ENCODE measurements around the gene SANBR. TPM values are rescaled to one million over a fixed set of nuclear protein-coding genes. Genes with fewer than 3 reads are reported as not detected.

The SANBR gene
- total and polyA plus RNA-seq, 2 donors (not counting 3 experiments of a cell fraction or from before 2014, with no cell fraction given), result 5.7 to 22.9 TPM

GRCh38 chr2:61045226-61045625 is 20.4 kb upstream of the SANBR start:
- intact Hi-C loops (cut with micrococcal nuclease), result no loop called here
- Histone ChIP-seq H2AFZ (ENCODE audit: low read depth, low read length) (no peak overlapping the region), H3K4me3 (replicated peaks in 1 of 3; ENCODE audit: insufficient read depth in 1 of 3, low read depth in 1 of 3, low read length in 3 of 3) (no peak overlapping the region), H3K27ac (ENCODE audit: insufficient read depth, low read depth, low read length) (no peak overlapping the region), H3K36me3 (ENCODE audit: control insufficient read depth in 2 of 2, extremely low read depth in 1 of 2, insufficient read depth in 2 of 2, low read length in 2 of 2) (peaks cover 0 to 3% of the 10 kb centered on the region in 2 experiments), H3K9ac (replicated peaks; ENCODE audit: extremely low read depth, insufficient read depth, low read length) (no peak overlapping the region), H3K79me2 (ENCODE audit: control insufficient read depth, insufficient read depth, low read length) (peaks cover 2% of the 10 kb centered on the region), H3K4me2 (ENCODE audit: insufficient read depth, low read length) (no peak overlapping the region), H3K9me1 (replicated peaks; ENCODE audit: control insufficient read depth, extremely low read depth, insufficient read depth, low read length) (no peaks in the 10 kb centered on the region), H4K20me1 (replicated peaks; ENCODE audit: control insufficient read depth, extremely low read depth, insufficient read depth, low read length) (no peaks in the 10 kb centered on the region), H3K9me3 (replicated peaks; ENCODE audit: control insufficient read depth, insufficient read depth, low read length) (no peaks in the 10 kb centered on the region), H3K27me3 (ENCODE audit: control insufficient read depth in 2 of 2, insufficient read depth in 2 of 2, low read length in 2 of 2) (no peaks in the 10 kb centered on the region), H3K4me1 (ENCODE audit: control insufficient read depth, extremely low read depth, insufficient read depth, low read length) (no peaks in the 10 kb centered on the region)
- BruUV-seq (replicated peaks), result no TSS peak
- ChIA-PET POLR2A (no interaction called here), CTCF (no interaction called here)
- DNase-seq (ENCODE audit: low read depth, low spot score) (no peak), FAIRE-seq (no peak)
- dilution Hi-C loops (cut with MboI; ENCODE audit: extremely low pct_ligation_motif_present, low sequenced_read_pairs), result no loop called here
- TF ChIP-seq FOS (IDR thresholded peaks at IDR 0.05; ENCODE audit: borderline replicate concordance, insufficient read depth, low read length) (no peak), JUN (IDR thresholded peaks at IDR 0.05; ENCODE audit: borderline replicate concordance, insufficient read depth, insufficient read length, low read depth) (no peak)

- Histone ChIP-seq H3K36me3 (ENCODE audit: control insufficient read depth in 2 of 2, extremely low read depth in 1 of 2, insufficient read depth in 2 of 2, low read length in 2 of 2) (peaks cover 0 to 3% of the 10 kb centered on the region in 2 experiments), H3K4me3 (replicated peaks in 1 of 3; ENCODE audit: insufficient read depth in 1 of 3, low read depth in 1 of 3, low read length in 3 of 3) (no peak overlapping the region), H2AFZ (ENCODE audit: low read depth, low read length) (no peak overlapping the region), H3K9me1 (replicated peaks; ENCODE audit: control insufficient read depth, extremely low read depth, insufficient read depth, low read length) (no peaks in the 10 kb centered on the region), H3K9ac (replicated peaks; ENCODE audit: extremely low read depth, insufficient read depth, low read length) (no peak overlapping the region), H3K4me2 (ENCODE audit: insufficient read depth, low read length) (no peak overlapping the region), H3K79me2 (ENCODE audit: control insufficient read depth, insufficient read depth, low read length) (peaks cover 2% of the 10 kb centered on the region), H3K27ac (ENCODE audit: insufficient read depth, low read depth, low read length) (no peak overlapping the region), H3K9me3 (replicated peaks; ENCODE audit: control insufficient read depth, insufficient read depth, low read length) (no peaks in the 10 kb centered on the region), H3K4me1 (ENCODE audit: control insufficient read depth, extremely low read depth, insufficient read depth, low read length) (no peaks in the 10 kb centered on the region), H4K20me1 (replicated peaks; ENCODE audit: control insufficient read depth, extremely low read depth, insufficient read depth, low read length) (no peaks in the 10 kb centered on the region), H3K27me3 (ENCODE audit: control insufficient read depth in 2 of 2, insufficient read depth in 2 of 2, low read length in 2 of 2) (no peaks in the 10 kb centered on the region)
- intact Hi-C loops (cut with micrococcal nuclease), result no loop called here
- BruUV-seq (replicated peaks), result no TSS peak
- DNase-seq (ENCODE audit: low read depth, low spot score) (no peak), FAIRE-seq (no peak)
- POLR2A ChIA-PET, result no interaction called here
- CTCF ChIA-PET, result no interaction called here
- dilution Hi-C loops (cut with MboI; ENCODE audit: extremely low pct_ligation_motif_present, low sequenced_read_pairs), result no loop called here
- TF ChIP-seq MAX (IDR thresholded peaks at IDR 0.05; ENCODE audit: insufficient read depth, insufficient read length), result no peak
- TF ChIP-seq POLR2A (IDR thresholded peaks at IDR 0.05; ENCODE audit: low read depth, low read length), result no peak
These were observed 19.7 kb upstream of the SANBR start for GRCh38 chr2:61045999-61046398.

Data from endothelial cell of umbilical vein (primary cell).